Brain microvascular endothelial cell (primary cell): ENCODE measurements around the gene SQSTM1.
"Not testable (repeated sequence)": the region's sequence is repeated elsewhere in the genome, so short reads cannot be mapped to it uniquely, and the experiment has no call there.

Experiments used
- DNase-seq: peaks from one replicate; pipeline ENCODE4 v3.0.0-alpha.2; 2020
- H3K27ac ChIP-seq: fragments of 250-450 bp; sonication (Bioruptor Pico); 2 replicates; pipeline ENCODE4 v1.5.1; 2020; ENCODE audit warnings: mild to moderate bottlenecking, moderate library complexity
- H3K27me3 ChIP-seq: fragments of 250-450 bp; sonication (Bioruptor Pico); replicated peaks from 2 replicates; pipeline ENCODE4 v1.5.1; 2020; ENCODE audit warnings: mild to moderate bottlenecking
- H3K36me3 ChIP-seq: fragments of 250-450 bp; sonication (Bioruptor Pico); replicated peaks from 2 replicates; pipeline ENCODE4 v1.5.1; 2020; ENCODE audit warnings: mild to moderate bottlenecking
- H3K4me3 ChIP-seq: 2 replicates; pipeline ENCODE4 v1.5.1; 2011; ENCODE audit warnings: low read depth, mild to moderate bottlenecking, control low read depth, low read length, moderate library complexity
- CTCF ChIP-seq: IDR thresholded peaks from 2 replicates; pipeline ENCODE4 v1.5.1; 2011; ENCODE audit warnings: low read depth, mild to moderate bottlenecking, moderate library complexity, low read length, control low read depth, inconsistent platforms; ENCODE audit errors: missing control alignments
- in situ Hi-C: cut with HindIII; loops from 2 replicates; pipeline ENCODE4 v1.10.0; 2017; ENCODE audit warnings: low sequenced_read_pairs, low pct_ligation_motif_present

SQSTM1 gene

GRCh38 chr5:179834120-179834519 lies 13.4 kb downstream of the SQSTM1 start:
- TF ChIP-seq CTCF: no peak
- peaks cover 88% of the 10 kb centered on the region for H3K36me3 ChIP-seq
- H3K4me3 ChIP-seq: no peak overlapping the region
- no peak for DNase-seq
- no peaks in the 10 kb centered on the region for H3K27me3 ChIP-seq
- H3K27ac ChIP-seq: no peak overlapping the region
- in situ Hi-C loops: no loop called here

- DNase-seq, H3K27me3 ChIP-seq, H3K4me3 ChIP-seq, in situ Hi-C loops, H3K27ac ChIP-seq: not testable (repeated sequence)
- H3K36me3 ChIP-seq: peaks cover 82% of the 10 kb centered on the region
These were observed 14.2 kb downstream of the SQSTM1 start for GRCh38 chr5:179834871-179835270.

GRCh38 chr5:179836225-179837019 lies 15.7 kb downstream of the SQSTM1 start:
- peak; percentile 20 for TF ChIP-seq CTCF
- H3K27me3 ChIP-seq: no peaks in the 10 kb centered on the region
- peaks cover 66% of the 10 kb centered on the region for H3K36me3 ChIP-seq
- no peak for DNase-seq
- peak overlapping the region; percentile 14 for H3K27ac ChIP-seq
- H3K4me3 ChIP-seq: no peak overlapping the region
- in situ Hi-C loops: no loop called here

- peaks cover 57% of the 10 kb centered on the region for H3K36me3 ChIP-seq
- in situ Hi-C loops: no loop called here
- H3K4me3 ChIP-seq: no peak overlapping the region
- no peak for DNase-seq
- no peaks in the 10 kb centered on the region for H3K27me3 ChIP-seq
- no peak overlapping the region for H3K27ac ChIP-seq
- no peak for TF ChIP-seq CTCF
These were observed 16.6 kb downstream of the SQSTM1 start for GRCh38 chr5:179837076-179838011.

- no peak overlapping the region for H3K27ac ChIP-seq
- no peak for TF ChIP-seq CTCF
- DNase-seq: no peak
- H3K27me3 ChIP-seq: no peaks in the 10 kb centered on the region
- H3K4me3 ChIP-seq: no peak overlapping the region
- peaks cover 37% of the 10 kb centered on the region for H3K36me3 ChIP-seq
- in situ Hi-C loops: no loop called here
These were observed 18.9 kb downstream of the SQSTM1 start for GRCh38 chr5:179839328-179840256.
